Gastroesophageal sphincter (tissue), 3 donors: ENCODE data around the gene SEMA4D.

Experiments used
- EP300 ChIP-seq: sonication (generic); formaldehyde crosslinking; IDR thresholded peaks from one replicate; pipeline ENCODE4 v1.6.1; 2017; ENCODE audit warnings: antibody characterized with exemption, mild to moderate bottlenecking
- POLR2A ChIP-seq, 2 donors: fragments of 450-650 bp; IDR thresholded peaks; one replicate each; pipeline ENCODE4 v1.6.1; 2017; ENCODE audit warnings: antibody characterized with exemption in 2 of 2, mild to moderate bottlenecking in 2 of 2, moderate library complexity in 1 of 2
- POLR2AphosphoS5 ChIP-seq: sonication (generic); formaldehyde crosslinking; IDR thresholded peaks from one replicate; pipeline ENCODE4 v1.6.1; 2017; ENCODE audit warnings: antibody characterized with exemption
- TF ChIP-seq, protein P1 (sequence below), 4 experiments: fragments of 200-600 bp in 2 of 4; fragments of 450-650 bp in 2 of 4; sonication (generic) in 1 of 4; IDR thresholded peaks; one replicate each; pipeline ENCODE4 v1.5.1; 2017 to 2019; ENCODE audit warnings: antibody characterized with exemption in 4 of 4, mild to moderate bottlenecking in 2 of 4, moderate library complexity in 2 of 4

DNA sequence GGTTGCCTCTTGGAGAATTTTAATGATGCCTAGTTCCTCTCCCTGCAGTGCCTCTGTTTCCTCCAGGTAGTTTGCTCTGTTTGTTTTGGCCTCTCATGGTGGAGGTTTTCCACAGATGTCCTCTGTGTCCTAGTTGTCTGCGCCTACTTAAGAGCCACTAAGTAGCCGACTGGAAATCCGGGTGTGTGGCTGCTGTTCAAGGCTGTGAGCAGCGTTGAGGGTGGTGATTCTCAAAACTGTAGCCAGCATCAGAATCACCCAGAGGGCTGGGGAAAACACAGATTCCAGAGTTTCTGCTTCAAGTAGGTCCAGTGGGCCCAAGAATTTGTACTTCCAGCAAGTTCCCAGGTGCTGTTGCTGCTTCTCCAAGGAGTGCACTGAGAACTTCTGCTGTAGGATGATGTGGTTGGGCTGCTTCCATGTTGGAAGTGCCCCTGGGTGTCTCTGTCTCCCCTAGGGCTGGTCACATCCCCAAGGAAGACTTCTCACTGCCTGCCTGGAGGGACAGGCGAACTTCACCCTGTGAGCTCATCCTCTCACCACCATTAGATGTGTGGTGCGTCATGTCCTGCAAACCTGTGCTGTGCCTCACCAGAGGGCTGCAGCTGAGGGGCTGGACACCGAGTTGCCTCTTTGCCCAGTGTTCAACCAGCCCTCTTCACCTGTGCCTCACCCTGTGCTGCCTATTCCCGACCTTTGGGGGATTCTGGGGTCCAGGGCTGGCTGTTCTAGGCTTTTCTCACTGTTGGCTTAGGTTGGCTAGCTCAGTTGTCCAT is 144.9 kb downstream of the SEMA4D start:
- TF ChIP-seq POLR2A (IDR thresholded peaks at IDR 0.05) = no peak
- TF ChIP-seq, protein P1, sequence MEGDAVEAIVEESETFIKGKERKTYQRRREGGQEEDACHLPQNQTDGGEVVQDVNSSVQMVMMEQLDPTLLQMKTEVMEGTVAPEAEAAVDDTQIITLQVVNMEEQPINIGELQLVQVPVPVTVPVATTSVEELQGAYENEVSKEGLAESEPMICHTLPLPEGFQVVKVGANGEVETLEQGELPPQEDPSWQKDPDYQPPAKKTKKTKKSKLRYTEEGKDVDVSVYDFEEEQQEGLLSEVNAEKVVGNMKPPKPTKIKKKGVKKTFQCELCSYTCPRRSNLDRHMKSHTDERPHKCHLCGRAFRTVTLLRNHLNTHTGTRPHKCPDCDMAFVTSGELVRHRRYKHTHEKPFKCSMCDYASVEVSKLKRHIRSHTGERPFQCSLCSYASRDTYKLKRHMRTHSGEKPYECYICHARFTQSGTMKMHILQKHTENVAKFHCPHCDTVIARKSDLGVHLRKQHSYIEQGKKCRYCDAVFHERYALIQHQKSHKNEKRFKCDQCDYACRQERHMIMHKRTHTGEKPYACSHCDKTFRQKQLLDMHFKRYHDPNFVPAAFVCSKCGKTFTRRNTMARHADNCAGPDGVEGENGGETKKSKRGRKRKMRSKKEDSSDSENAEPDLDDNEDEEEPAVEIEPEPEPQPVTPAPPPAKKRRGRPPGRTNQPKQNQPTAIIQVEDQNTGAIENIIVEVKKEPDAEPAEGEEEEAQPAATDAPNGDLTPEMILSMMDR (IDR thresholded peaks at IDR 0.05) = no peak
- TF ChIP-seq EP300 = no peak
- no peak for TF ChIP-seq POLR2AphosphoS5
